K562 (cell line): ENCODE results near the gene CPNE1. TPM values are rescaled to one million over a fixed set of nuclear protein-coding genes. Genes with fewer than 3 reads are reported as not detected.
A peak's percentile ranks its signal among the peaks of the same experiment; 100 is the strongest.

Source experiments
- ATAC-seq: fragments of 200-7000 bp; cut with Tn5 transposase; 3 replicates; pipeline ENCODE4 v1.9.1; 2020; ENCODE audit warnings: moderate library complexity
- BruUV-seq: library from RNA; stranded (reverse); fragments of 400-500 nt; replicated peaks from 2 replicates; lab custom pipeline; 2021; lab: Mats Ljungman, UMichigan
- CTCF ChIA-PET: fragments of 300-600 bp; formaldehyde crosslinking; extraction: SDS; loops from one replicate; lab custom pipeline; 2021; ENCODE audit warnings: low intra/inter-chr PET ratio; lab: Yijun Ruan, JAX
- POLR2A ChIA-PET: fragments of 300-600, 350-650 bp; sonication (Branson Sonifier 250); formaldehyde crosslinking; extraction: SDS; loops from one replicate; lab custom pipeline; 2021; ENCODE audit warnings: antibody characterized with exemption, inconsistent platforms; lab: Yijun Ruan, JAX
- DNase-seq, 4 experiments: peaks; one replicate each; pipeline versions ENCODE4 v3.0.0 to v3.0.0-alpha.2; 2011 to 2018; ENCODE audit warnings: low spot score in 3 of 4, mixed read lengths in 3 of 4; ENCODE audit errors: extremely low read depth in 1 of 4
- FAIRE-seq: peaks from 2 replicates; lab custom pipeline; 2011; peaks lifted over from hg19 to GRCh38; lab: Jason Lieb, UNC
- H2AFZ ChIP-seq: 2 replicates; pipeline ENCODE4 v1.6.0; 2011; ENCODE audit warnings: low read depth, low read length, control low read depth, inconsistent platforms
- H3K27ac ChIP-seq: fragments of 200-600 bp; 3 replicates; pipeline ENCODE4 v1.8.0; 2011; ENCODE audit warnings: low read depth, mild to moderate bottlenecking, control low read depth, inconsistent platforms, low read length, moderate library complexity, mixed read lengths; ENCODE audit errors: extremely low read depth
- H3K27me3 ChIP-seq, 2 experiments: fragments of 300-600 bp in 1 of 2; 2 replicates in 1 of 2; 3 replicates in 1 of 2; pipeline versions ENCODE4 v1.6.0 to v1.8.0; 2011; ENCODE audit warnings: inconsistent platforms in 2 of 2, low read length in 2 of 2, mild to moderate bottlenecking in 1 of 2, mixed read lengths in 1 of 2, moderate library complexity in 1 of 2; ENCODE audit not compliant: control insufficient read depth in 2 of 2, insufficient read depth in 2 of 2
- H3K36me3 ChIP-seq: fragments of 300-600 bp; 3 replicates; pipeline ENCODE4 v1.8.0; 2011; ENCODE audit warnings: mild to moderate bottlenecking, low read length, inconsistent platforms; ENCODE audit not compliant: control insufficient read depth, insufficient read depth
- H3K4me1 ChIP-seq, 2 experiments: fragments of 200-600 bp in 1 of 2; replicated peaks in 1 of 2; 2 replicates in 1 of 2; 3 replicates in 1 of 2; pipeline versions ENCODE4 v1.5.1 to v1.8.0; 2011; ENCODE audit warnings: inconsistent platforms in 2 of 2, low read length in 2 of 2, mild to moderate bottlenecking in 1 of 2, mixed read lengths in 1 of 2, moderate library complexity in 1 of 2; ENCODE audit not compliant: control insufficient read depth in 2 of 2, insufficient read depth in 2 of 2
- H3K4me2 ChIP-seq: 2 replicates; pipeline ENCODE4 v1.6.1; 2011; ENCODE audit warnings: low read length, control low read depth, inconsistent platforms, mixed read lengths; ENCODE audit not compliant: insufficient read depth
- H3K4me3 ChIP-seq: fragments of 200-600 bp; sonication (generic), shearing (Covaris generic); 2 replicates; pipeline ENCODE4 v1.5.1; 2016; ENCODE audit warnings: control low read depth, inconsistent platforms
- H3K79me2 ChIP-seq: fragments of 200-600 bp; 3 replicates; pipeline ENCODE4 v1.8.0; 2011; ENCODE audit warnings: low read length, inconsistent platforms; ENCODE audit not compliant: control insufficient read depth, insufficient read depth
- H3K9ac ChIP-seq, 2 experiments: 2 replicates each; pipeline versions ENCODE4 v1.6.0 to v1.6.1; 2011; ENCODE audit warnings: low read depth in 2 of 2, low read length in 2 of 2, control low read depth in 1 of 2, inconsistent platforms in 1 of 2, mild to moderate bottlenecking in 1 of 2, mixed read lengths in 1 of 2; ENCODE audit not compliant: insufficient read depth in 1 of 2
- H3K9me1 ChIP-seq: one replicate; pipeline ENCODE4 v1.6.0; 2011; ENCODE audit warnings: inconsistent platforms, mild to moderate bottlenecking, low read length, moderate library complexity; ENCODE audit not compliant: control insufficient read depth, insufficient read depth
- H3K9me3 ChIP-seq: replicated peaks from 2 replicates; pipeline ENCODE4 v1.5.1; 2011; ENCODE audit warnings: low read depth, low read length, inconsistent platforms; ENCODE audit not compliant: control insufficient read depth, insufficient read depth
- H4K20me1 ChIP-seq: replicated peaks from 2 replicates; pipeline ENCODE4 v1.6.1; 2011; ENCODE audit warnings: low read length, inconsistent platforms, mixed read lengths; ENCODE audit not compliant: control insufficient read depth, insufficient read depth
- BRCA1 ChIP-seq, 2 experiments: fragments of 450-650 bp in 1 of 2; sonication (generic) in 1 of 2; formaldehyde crosslinking in 1 of 2; IDR thresholded peaks; 2 replicates each; pipeline versions ENCODE4 v1.5.0 to v1.6.1; 2017 to 2020; ENCODE audit warnings: mild to moderate bottlenecking in 1 of 2, missing genetic modification reagents in 1 of 2
- CEBPB ChIP-seq: fragments of 450-650 bp; IDR thresholded peaks from 2 replicates; pipeline ENCODE4 v1.6.1; 2016; ENCODE audit warnings: missing genetic modification characterization, missing compliant biosample characterization
- CEBPG ChIP-seq, 3 experiments: fragments of 200-800 bp in 1 of 3; sonication (Bioruptor generic) in 1 of 3; sonication (generic) in 1 of 3; formaldehyde crosslinking in 1 of 3; IDR thresholded peaks in 2 of 3; conservative IDR thresholded peaks in 1 of 3; 2 replicates each; pipeline versions ENCODE4 v1.6.1 to v1.8.0; 2016 to 2022; ENCODE audit warnings: missing compliant biosample characterization in 2 of 3, missing genetic modification characterization in 2 of 3, mild to moderate bottlenecking in 1 of 3, missing genetic modification reagents in 1 of 3
- CSDE1 ChIP-seq, 2 experiments: fragments of 450-650 bp; IDR thresholded peaks; 2 replicates each; pipeline ENCODE4 v1.6.1; 2016; ENCODE audit warnings: mild to moderate bottlenecking in 1 of 2
- ZBTB7A ChIP-seq: IDR thresholded peaks from 2 replicates; pipeline ENCODE4 v1.6.1; 2011; ENCODE audit warnings: low read depth, mild to moderate bottlenecking, low read length, moderate library complexity, borderline replicate concordance; ENCODE audit not compliant: control insufficient read depth
- ZNF766 ChIP-seq: fragments of 200-800 bp; sonication (Bioruptor generic); conservative IDR thresholded peaks from 2 replicates; pipeline ENCODE4 v1.6.1; 2016; ENCODE audit warnings: missing genetic modification characterization, missing compliant biosample characterization
- ZSCAN32 ChIP-seq: fragments of 450-650 bp; formaldehyde crosslinking; IDR thresholded peaks from 2 replicates; pipeline ENCODE4 v1.4.0; 2020; ENCODE audit warnings: mild to moderate bottlenecking, moderate library complexity
- WGBS: fragments of 100-300 bp; shearing (Covaris generic); methylation state at CpG from one replicate; pipeline ENCODE4 v1.1.6; 2016; ENCODE audit warnings: low coverage, mixed read lengths; ENCODE audit not compliant: insufficient coverage; ENCODE audit errors: missing lambda C conversion rate; 5-methylcytosine and 5-hydroxymethylcytosine counted together
- in situ Hi-C: fragments of 300-500 bp; cut with MboI; formaldehyde crosslinking; loops from 4 replicates; pipeline ENCODE4 v1.15.0; 2018; ENCODE audit warnings: inconsistent platforms, mixed read lengths
- intact Hi-C: fragments of 100-400 bp; cut with micrococcal nuclease; formaldehyde crosslinking; loops from 2 replicates; pipeline ENCODE4 v1.14.2; 2022
- polyA plus RNA-seq, 8 experiments: library from polyadenylated mRNA; depleted of rRNA in 4 of 8; stranded (reverse) in 5 of 8; unstranded in 3 of 8; fragments of >200 nt; fragmentation: Nextera tagmentation in 2 of 8; fragmentation: Illumina TruSeq in 1 of 8; extraction: Ambion mirVana in 2 of 8; extraction: Trizol in 1 of 8; gene quantifications; 2 replicates each; pipeline versions ENCODE4 v1.2.1 to v1.2.3, GENCODE V29; 2011 to 2014; ENCODE audit warnings: inconsistent platforms in 1 of 8, missing spikeins in 1 of 8
- total RNA-seq, 7 experiments: library from RNA; depleted of rRNA in 6 of 7; stranded (reverse); fragments of >200 nt in 6 of 7; fragmentation: Illumina TruSeq in 2 of 7; extraction: Trizol in 2 of 7; gene quantifications; 2 replicates each; pipeline versions ENCODE4 v1.2.1 to v1.2.3, GENCODE V29; 2011 to 2021; ENCODE audit warnings: low replicate concordance in 1 of 7
- TF ChIP-seq, protein P1 (sequence below): fragments of 450-650 bp; formaldehyde crosslinking; IDR thresholded peaks from 2 replicates; pipeline ENCODE4 v1.4.0; 2022; ENCODE audit warnings: missing genetic modification characterization
- TF ChIP-seq, protein P2 (sequence below), 2 experiments: fragments of 450-650 bp in 1 of 2; sonication (generic) in 1 of 2; formaldehyde crosslinking in 1 of 2; IDR thresholded peaks in 1 of 2; conservative IDR thresholded peaks in 1 of 2; 2 replicates each; pipeline versions ENCODE4 v1.6.1 to v1.8.1; 2016 to 2023; ENCODE audit warnings: mild to moderate bottlenecking in 2 of 2, moderate library complexity in 2 of 2, inconsistent platforms in 1 of 2, missing genetic modification reagents in 1 of 2
- TF ChIP-seq, protein P3 (sequence below): sonication (generic); formaldehyde crosslinking; IDR thresholded peaks from 2 replicates; pipeline ENCODE4 v1.8.1; 2023; ENCODE audit warnings: mild to moderate bottlenecking, missing genetic modification reagents

The CPNE1 gene
- total and polyA plus RNA-seq, 9 of the 15 experiments (the other 6 are each of a cell fraction or from before 2014, with no cell fraction given), result 42.1 to 102 (median 56.0) TPM

DNA sequence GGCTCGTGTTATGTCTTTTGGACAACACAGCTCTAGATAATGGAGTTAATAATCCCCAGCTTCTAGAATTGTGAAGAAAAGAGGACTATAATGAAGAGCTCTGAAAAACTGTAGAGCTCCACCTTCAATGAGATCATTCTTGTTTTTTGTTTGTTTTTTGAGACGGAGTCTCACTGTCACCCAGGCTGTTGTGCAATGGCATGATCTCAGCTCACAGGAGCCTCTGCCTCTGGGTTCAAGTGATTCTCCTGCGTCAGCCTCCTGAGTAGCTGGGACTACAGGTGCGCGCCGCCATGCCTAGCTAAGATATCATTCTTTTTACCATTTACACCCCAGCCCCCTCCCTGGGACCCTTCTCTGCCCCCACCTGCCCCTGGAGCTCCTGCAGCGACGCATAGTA lies 86.2 kb downstream of the CPNE1 start:
- CTCF ChIA-PET, result no interaction called here
- Histone ChIP-seq H3K9me3 (no peaks in the 10 kb centered on the region), H3K79me2 (no peaks in the 10 kb centered on the region), H2AFZ (no peak overlapping the region), H3K4me1 (no peaks in the 10 kb centered on the region), H3K9me1 (no peaks in the 10 kb centered on the region), H3K27me3 (no peaks in the 10 kb centered on the region; a peak in 1 of 5 replicates), H3K9ac (no peak overlapping the region), H3K36me3 (no peaks in the 10 kb centered on the region), H4K20me1 (no peaks in the 10 kb centered on the region), H3K27ac (no peak overlapping the region), H3K4me2 (no peak overlapping the region), H3K4me3 (no peak overlapping the region)
- 48% methylated on average over 5 of the region's 8 CpGs for WGBS
- POLR2A ChIA-PET, result interaction anchor here (0.7 to 1.3 kb wide), 4 partner anchors 11 to 64 kb away, joined by 3 to 5 read pairs (median 4); no protein-coding TSS in a partner anchor
- DNase-seq (no peak), ATAC-seq (no peak), FAIRE-seq (no peak)
- TF ChIP-seq ZBTB7A, result no peak
- TF ChIP-seq, protein P1, sequence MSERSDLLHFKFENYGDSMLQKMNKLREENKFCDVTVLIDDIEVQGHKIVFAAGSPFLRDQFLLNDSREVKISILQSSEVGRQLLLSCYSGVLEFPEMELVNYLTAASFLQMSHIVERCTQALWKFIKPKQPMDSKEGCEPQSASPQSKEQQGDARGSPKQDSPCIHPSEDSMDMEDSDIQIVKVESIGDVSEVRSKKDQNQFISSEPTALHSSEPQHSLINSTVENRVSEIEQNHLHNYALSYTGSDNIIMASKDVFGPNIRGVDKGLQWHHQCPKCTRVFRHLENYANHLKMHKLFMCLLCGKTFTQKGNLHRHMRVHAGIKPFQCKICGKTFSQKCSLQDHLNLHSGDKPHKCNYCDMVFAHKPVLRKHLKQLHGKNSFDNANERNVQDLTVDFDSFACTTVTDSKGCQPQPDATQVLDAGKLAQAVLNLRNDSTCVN (CRISPR knock-in tag), result no peak
- no peak for TF ChIP-seq ZNF766 (CRISPR knock-in tag)
- no peak for TF ChIP-seq BRCA1 (IDR thresholded peaks at IDR 0.05)
- TF ChIP-seq BRCA1 (CRISPR knock-in tag; IDR thresholded peaks at IDR 0.05), result no peak
- peak; percentile 11; the same call in 1 of the 2 replicates for TF ChIP-seq CEBPG (CRISPR knock-in tag; IDR thresholded peaks at IDR 0.05)
- TF ChIP-seq CEBPG (tag; conservative IDR thresholded peaks at IDR 0.05 in 1 of 2, IDR thresholded peaks at IDR 0.05 in 1 of 2), result 0 out of 4 replicates have a peak, but pooled peaks of 1 of the 2 experiments have one; percentile 33
- TF ChIP-seq CEBPB (tag), result 0 out of 2 replicates have a peak, but pooled peaks have one; percentile 56
- no peak for TF ChIP-seq CSDE1 (IDR thresholded peaks at IDR 0.05)
- TF ChIP-seq, protein P2, sequence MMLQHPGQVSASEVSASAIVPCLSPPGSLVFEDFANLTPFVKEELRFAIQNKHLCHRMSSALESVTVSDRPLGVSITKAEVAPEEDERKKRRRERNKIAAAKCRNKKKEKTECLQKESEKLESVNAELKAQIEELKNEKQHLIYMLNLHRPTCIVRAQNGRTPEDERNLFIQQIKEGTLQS (IDR thresholded peaks at IDR 0.05), result peak; percentile 24; the same call in 1 of the 2 replicates
- TF ChIP-seq, protein P2 (CRISPR knock-in tag; conservative IDR thresholded peaks at IDR 0.05), result no peak
- TF ChIP-seq, protein P3, sequence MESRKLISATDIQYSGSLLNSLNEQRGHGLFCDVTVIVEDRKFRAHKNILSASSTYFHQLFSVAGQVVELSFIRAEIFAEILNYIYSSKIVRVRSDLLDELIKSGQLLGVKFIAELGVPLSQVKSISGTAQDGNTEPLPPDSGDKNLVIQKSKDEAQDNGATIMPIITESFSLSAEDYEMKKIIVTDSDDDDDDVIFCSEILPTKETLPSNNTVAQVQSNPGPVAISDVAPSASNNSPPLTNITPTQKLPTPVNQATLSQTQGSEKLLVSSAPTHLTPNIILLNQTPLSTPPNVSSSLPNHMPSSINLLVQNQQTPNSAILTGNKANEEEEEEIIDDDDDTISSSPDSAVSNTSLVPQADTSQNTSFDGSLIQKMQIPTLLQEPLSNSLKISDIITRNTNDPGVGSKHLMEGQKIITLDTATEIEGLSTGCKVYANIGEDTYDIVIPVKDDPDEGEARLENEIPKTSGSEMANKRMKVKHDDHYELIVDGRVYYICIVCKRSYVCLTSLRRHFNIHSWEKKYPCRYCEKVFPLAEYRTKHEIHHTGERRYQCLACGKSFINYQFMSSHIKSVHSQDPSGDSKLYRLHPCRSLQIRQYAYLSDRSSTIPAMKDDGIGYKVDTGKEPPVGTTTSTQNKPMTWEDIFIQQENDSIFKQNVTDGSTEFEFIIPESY (CRISPR knock-in tag), result no peak
- TF ChIP-seq ZSCAN32, result no peak
- in situ Hi-C loops, result no loop called here
- intact Hi-C loops, result no loop called here
- no TSS peak for BruUV-seq
